Smooth muscle cell (in vitro differentiated cells): ENCODE data around the gene WDR89. TPM values are rescaled to one million over a fixed set of nuclear protein-coding genes. Genes with fewer than 3 reads are reported as not detected.

ENCODE experiments used
- DNase-seq: peaks from one replicate; lab custom pipeline; 2025; ENCODE audit not compliant: unreplicated experiment; lab: John Stamatoyannopoulos, UW
- H2AFZ ChIP-seq: fragments of 200-600 bp; sonication (generic); 2 replicates; pipeline ENCODE4 v1.6.0; 2016; ENCODE audit warnings: antibody characterized with exemption, low read depth, mild to moderate bottlenecking
- H3F3A ChIP-seq: fragments of 200-600 bp; sonication (generic); 2 replicates; pipeline ENCODE4 v1.6.0; 2017; ENCODE audit warnings: antibody characterized with exemption, low read depth
- H3K27ac ChIP-seq: fragments of 200-600 bp; sonication (generic); 2 replicates; pipeline ENCODE4 v1.5.1; 2016; ENCODE audit warnings: low read depth, mild to moderate bottlenecking
- H3K27me3 ChIP-seq: fragments of 200-600 bp; sonication (generic); 2 replicates; pipeline ENCODE4 v1.6.1; 2016; ENCODE audit warnings: low read depth, mild to moderate bottlenecking
- H3K36me3 ChIP-seq: fragments of 200-600 bp; sonication (generic); 2 replicates; pipeline ENCODE4 v1.5.1; 2016; ENCODE audit warnings: low read depth
- H3K4me1 ChIP-seq: fragments of 200-600 bp; sonication (generic); 2 replicates; pipeline ENCODE4 v1.5.1; 2016; ENCODE audit warnings: low read depth
- H3K4me2 ChIP-seq: fragments of 200-600 bp; sonication (generic); 2 replicates; pipeline ENCODE4 v1.6.0; 2016; ENCODE audit warnings: mild to moderate bottlenecking
- H3K4me3 ChIP-seq: fragments of 200-600 bp; sonication (generic); 2 replicates; pipeline ENCODE4 v1.5.1; 2016; ENCODE audit warnings: mild to moderate bottlenecking
- H3K79me2 ChIP-seq: fragments of 200-600 bp; sonication (generic); 2 replicates; pipeline ENCODE4 v1.6.0; 2016; ENCODE audit warnings: low read depth, mild to moderate bottlenecking
- H3K9ac ChIP-seq: fragments of 200-600 bp; sonication (generic); 2 replicates; pipeline ENCODE4 v1.6.0; 2016; ENCODE audit warnings: low read depth
- H3K9me3 ChIP-seq: fragments of 200-600 bp; sonication (generic); replicated peaks from 2 replicates; pipeline ENCODE4 v1.5.1; 2016; ENCODE audit warnings: low read depth
- H4K20me1 ChIP-seq: fragments of 200-600 bp; sonication (generic); 2 replicates; pipeline ENCODE4 v1.6.0; 2016; ENCODE audit warnings: low read depth
- WGBS: methylation state at CpG from one replicate; pipeline ENCODE4 v1.1.7; 2016; ENCODE audit warnings: low lambda C conversion rate; 5-methylcytosine and 5-hydroxymethylcytosine counted together
- polyA plus RNA-seq: library from polyadenylated mRNA; unstranded; fragments of >200 nt; fragmentation: Nextera tagmentation; extraction: Ambion mirVana; gene quantifications from 2 replicates; pipeline ENCODE4 v1.2.1, GENCODE V29; 2016
- total RNA-seq: library from RNA; depleted of rRNA; stranded (reverse); fragments of >200 nt; gene quantifications from 2 replicates; pipeline ENCODE4 v1.2.3, GENCODE V29; 2014
- TF ChIP-seq, protein P1 (sequence below): fragments of 200-600 bp; sonication (generic); IDR thresholded peaks from 2 replicates; pipeline ENCODE4 v1.5.1; 2017; ENCODE audit warnings: borderline replicate concordance, mild to moderate bottlenecking, antibody characterized with exemption; ENCODE audit not compliant: insufficient read depth, poor library complexity, severe bottlenecking

The WDR89 gene
- total and polyA plus RNA-seq, 2 experiments from 2014 or later: 6.4 to 8.9 TPM

DNA sequence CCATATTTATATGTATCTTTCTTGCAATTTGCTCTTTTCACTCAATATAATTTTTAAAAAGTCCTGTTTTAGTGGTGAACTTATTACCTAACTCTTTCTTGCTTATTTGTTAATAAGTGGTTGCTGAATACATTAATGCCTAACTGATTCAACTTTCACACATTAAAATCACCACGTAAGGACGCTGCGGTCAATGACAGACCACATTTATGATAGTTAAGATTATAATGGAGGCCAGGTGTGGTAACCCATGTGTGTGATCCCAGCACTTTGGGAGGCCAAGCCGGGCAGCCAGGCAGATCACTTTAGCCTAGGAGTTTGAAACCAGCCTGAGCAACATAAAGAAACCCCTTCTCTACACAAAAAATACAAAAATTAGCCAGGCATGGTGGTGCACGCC lies 37.0 kb downstream of the WDR89 start:
- no peak overlapping the region for H2AFZ ChIP-seq
- no peak overlapping the region for H3K4me3 ChIP-seq
- H3K36me3 ChIP-seq: no peaks in the 10 kb centered on the region
- H3F3A ChIP-seq: no peaks in the 10 kb centered on the region
- TF ChIP-seq, protein P1, sequence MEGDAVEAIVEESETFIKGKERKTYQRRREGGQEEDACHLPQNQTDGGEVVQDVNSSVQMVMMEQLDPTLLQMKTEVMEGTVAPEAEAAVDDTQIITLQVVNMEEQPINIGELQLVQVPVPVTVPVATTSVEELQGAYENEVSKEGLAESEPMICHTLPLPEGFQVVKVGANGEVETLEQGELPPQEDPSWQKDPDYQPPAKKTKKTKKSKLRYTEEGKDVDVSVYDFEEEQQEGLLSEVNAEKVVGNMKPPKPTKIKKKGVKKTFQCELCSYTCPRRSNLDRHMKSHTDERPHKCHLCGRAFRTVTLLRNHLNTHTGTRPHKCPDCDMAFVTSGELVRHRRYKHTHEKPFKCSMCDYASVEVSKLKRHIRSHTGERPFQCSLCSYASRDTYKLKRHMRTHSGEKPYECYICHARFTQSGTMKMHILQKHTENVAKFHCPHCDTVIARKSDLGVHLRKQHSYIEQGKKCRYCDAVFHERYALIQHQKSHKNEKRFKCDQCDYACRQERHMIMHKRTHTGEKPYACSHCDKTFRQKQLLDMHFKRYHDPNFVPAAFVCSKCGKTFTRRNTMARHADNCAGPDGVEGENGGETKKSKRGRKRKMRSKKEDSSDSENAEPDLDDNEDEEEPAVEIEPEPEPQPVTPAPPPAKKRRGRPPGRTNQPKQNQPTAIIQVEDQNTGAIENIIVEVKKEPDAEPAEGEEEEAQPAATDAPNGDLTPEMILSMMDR: no peak
- H4K20me1 ChIP-seq: no peaks in the 10 kb centered on the region
- peaks cover 12% of the 10 kb centered on the region for H3K79me2 ChIP-seq
- no peaks in the 10 kb centered on the region for H3K9me3 ChIP-seq
- no peaks in the 10 kb centered on the region for H3K27me3 ChIP-seq
- no peak overlapping the region for H3K4me2 ChIP-seq
- H3K4me1 ChIP-seq: no peaks in the 10 kb centered on the region
- 99% methylated on average over 5 of the region's 5 CpGs for WGBS
- H3K9ac ChIP-seq: no peak overlapping the region
- no peak overlapping the region for H3K27ac ChIP-seq
- no peak for DNase-seq

DNA sequence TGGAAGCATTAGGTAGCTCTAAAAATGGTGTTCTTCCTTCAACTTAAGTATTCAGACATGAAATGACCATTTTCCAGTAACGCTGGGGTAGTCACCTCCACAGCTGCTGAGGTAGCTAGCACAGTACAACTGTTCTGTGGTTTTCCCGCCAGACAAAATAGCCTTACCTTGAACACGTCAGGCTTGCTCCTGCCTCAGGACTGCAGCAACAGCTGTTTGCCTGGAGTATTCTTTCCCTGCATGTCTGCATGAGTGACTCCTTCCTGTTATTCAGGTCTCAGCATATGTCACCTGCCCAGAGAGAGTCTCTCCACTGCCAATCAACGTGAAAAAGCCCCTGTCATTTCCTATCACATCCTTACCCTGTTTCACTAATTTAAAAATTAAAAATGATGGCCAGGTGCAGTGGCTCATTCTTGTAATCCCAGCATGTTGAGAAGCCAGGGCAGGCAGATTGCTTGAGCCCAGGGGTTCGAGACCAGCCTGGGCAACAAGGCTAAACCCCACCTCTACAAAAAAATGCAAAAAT lies 37.9 kb downstream of the WDR89 start:
- Histone ChIP-seq H3K79me2 (peaks cover 5% of the 10 kb centered on the region), H4K20me1 (no peaks in the 10 kb centered on the region), H3K9ac (no peak overlapping the region), H3K4me3 (no peak overlapping the region), H3K4me1 (no peaks in the 10 kb centered on the region), H3K36me3 (no peaks in the 10 kb centered on the region), H3K27me3 (no peaks in the 10 kb centered on the region), H2AFZ (no peak overlapping the region), H3K4me2 (no peak overlapping the region), H3K27ac (peak overlapping the region; percentile 28), H3F3A (no peaks in the 10 kb centered on the region), H3K9me3 (no peaks in the 10 kb centered on the region)
- DNase-seq: no peak
- WGBS: 84% methylated on average over 5 of the region's 5 CpGs
- TF ChIP-seq, protein P1: no peak

DNA sequence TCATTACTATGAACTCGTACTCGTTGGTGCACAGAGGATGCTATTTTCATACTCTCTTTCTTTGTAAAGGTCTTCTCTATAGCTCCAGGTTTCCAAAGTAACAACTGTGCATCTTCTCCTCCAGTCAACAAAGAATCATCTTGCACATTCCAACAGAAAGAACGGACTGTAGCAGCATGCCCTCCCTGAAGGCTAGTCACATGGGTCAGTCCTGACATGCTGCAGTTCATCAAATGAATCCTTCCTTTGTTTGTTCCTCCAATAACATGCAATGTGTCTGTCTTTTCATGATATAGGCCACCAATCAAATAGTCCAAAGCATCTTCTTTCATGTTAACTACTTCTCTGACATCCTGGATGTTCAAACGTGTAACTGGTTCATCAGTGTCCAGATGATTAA lies 42.9 kb downstream of the WDR89 start:
- no peaks in the 10 kb centered on the region for H3K36me3 ChIP-seq

More for the DNA sequence above, 42.9 kb downstream of the WDR89 start:
- Histone ChIP-seq H3F3A (no peaks in the 10 kb centered on the region), H3K9me3 (no peaks in the 10 kb centered on the region), H3K9ac (no peak overlapping the region), H4K20me1 (no peaks in the 10 kb centered on the region), H3K27me3 (no peaks in the 10 kb centered on the region), H3K4me2 (no peak overlapping the region), H3K4me3 (no peak overlapping the region), H3K27ac (no peak overlapping the region), H3K4me1 (no peaks in the 10 kb centered on the region), H3K79me2 (peaks cover 4% of the 10 kb centered on the region), H2AFZ (no peak overlapping the region)
- DNase-seq: no peak
- TF ChIP-seq, protein P1: no peak
- 97% methylated on average over 4 of the region's 4 CpGs for WGBS
